Measurements from ENCODE around the gene PIGM.

The PIGM gene

GRCh38 chr1:159986093-159986492 lies 45.7 kb downstream of the PIGM start:
- DNase-seq = no peak

GRCh38 chr1:159985473-159985872 lies 46.3 kb downstream of the PIGM start:
- no peak for DNase-seq

- DNase-seq = no peak
Observed at GRCh38 chr1:159983681-159984080, 48.1 kb downstream of the PIGM start.

- DNase-seq = no peak
Observed at GRCh38 chr1:159982280-159982679, 49.5 kb downstream of the PIGM start.

DNA sequence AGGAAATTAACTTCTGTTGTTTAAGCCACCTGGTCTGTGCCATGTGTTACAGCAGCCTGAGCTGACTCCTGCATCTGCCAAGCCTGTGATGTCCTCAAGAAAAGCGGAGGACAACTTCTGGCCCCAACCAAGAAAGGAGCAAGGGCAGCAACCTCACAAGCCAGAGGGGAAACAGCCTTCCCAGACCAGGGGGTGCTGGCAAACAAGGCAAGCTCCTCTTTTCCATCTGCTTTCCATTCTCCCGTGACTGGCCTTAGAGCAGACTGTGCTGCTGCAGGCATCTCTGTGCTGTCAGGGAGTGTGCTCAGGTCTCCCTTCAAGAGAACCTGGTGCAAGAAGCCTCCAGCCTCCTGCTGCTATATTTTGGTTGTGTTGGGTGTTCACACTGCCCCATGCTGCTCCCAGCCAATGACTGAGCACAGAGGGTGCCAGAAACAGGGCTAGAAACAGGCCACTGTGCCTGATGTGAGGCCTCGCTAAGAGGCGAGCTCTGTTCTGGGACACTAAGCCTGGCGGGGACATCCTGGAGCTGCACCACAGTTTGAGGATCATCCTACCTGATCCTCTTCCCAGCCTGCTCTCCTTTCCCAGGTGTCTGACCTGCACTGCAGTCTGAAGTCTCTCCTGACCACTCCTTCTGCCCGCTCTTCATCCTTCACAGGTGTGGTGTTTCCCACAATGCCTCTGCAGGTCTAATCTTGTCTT lies 50.3 kb downstream of the PIGM start:
- DNase-seq = no peak

GRCh38 chr1:159980786-159981185 lies 51.0 kb downstream of the PIGM start:
- no peak for DNase-seq

DNA sequence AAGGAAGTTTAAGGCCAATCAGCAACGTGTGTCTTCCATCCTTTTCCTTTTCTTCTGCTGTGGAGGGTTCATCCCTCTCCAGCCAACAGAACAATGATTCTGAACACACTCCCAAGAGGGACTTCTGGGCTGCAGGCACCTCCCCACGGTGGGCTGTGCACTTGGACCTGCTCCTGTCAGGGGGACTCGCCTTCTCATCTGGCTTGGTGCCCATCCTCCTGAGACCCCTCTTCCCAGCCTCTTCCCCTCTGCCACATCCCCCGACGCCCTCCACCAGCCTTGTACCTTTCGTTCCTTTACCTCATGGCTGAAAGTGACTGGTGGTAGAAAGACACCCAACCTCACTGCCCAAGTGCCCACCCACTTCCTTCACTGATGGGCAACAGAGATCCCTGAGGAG lies 51.7 kb downstream of the PIGM start:
- no peak for DNase-seq

GRCh38 chr1:159979257-159979656 lies 52.5 kb downstream of the PIGM start:
- DNase-seq = no peak

DNA sequence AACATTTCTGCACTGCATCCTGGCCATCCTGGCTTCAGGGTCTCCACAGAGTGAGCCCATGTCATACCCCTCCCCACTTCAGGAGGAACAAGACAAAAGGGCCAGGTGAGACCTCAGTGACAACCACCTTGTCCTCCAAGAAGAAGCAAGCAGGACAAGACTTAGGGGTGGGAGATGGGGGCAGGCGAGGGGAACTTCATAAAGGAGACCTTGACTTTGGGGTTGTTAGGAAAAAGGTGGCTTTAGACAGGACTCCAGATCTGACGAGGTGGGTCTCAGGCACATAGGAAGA lies 53.7 kb downstream of the PIGM start:
- no peak for DNase-seq

- DNase-seq = no peak
Observed at GRCh38 chr1:159977364-159978106, 54.3 kb downstream of the PIGM start.
